ENCODE results near the gene TREX2.

DNA sequence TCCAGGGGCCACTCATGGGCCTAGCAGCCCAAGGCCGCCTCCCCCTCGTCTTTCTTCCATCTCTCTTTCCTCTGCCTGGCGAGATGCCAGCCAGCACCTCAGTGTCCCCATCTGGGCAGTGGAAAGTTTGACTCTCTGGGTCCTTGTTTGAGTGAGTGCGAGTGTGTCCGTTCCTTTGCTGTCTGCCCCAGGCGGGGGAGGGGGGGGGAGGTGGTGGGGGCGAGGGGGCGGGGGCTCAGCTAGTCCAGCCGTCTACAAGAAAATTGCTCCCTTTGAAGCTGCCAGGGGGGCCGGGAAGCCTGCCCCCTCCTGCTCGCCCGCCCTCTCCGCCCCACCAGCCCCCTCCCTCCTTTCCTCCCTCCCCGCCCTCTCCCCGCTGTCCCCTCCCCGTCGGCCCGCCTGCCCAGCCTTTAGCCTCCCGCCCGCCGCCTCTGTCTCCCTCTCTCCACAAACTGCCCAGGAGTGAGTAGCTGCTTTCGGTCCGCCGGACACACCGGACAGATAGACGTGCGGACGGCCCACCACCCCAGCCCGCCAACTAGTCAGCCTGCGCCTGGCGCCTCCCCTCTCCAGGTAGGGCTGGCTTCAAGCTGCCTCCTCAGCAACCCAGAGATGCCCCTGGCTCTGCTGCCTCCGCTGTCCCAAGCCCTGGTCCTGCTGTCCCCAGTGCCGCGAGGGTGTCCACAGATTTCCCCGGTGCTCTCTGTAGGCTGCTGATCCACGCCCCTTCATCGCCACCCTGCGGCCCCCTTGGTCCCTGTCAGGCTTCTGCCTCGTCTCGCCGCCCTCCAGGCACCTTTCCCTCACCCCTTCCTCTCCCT, 48.9 kb upstream of the TREX2 start, which contains the start of gene BGN:
- TF ChIP-seq EZH2 (IDR thresholded peaks at IDR 0.05; ENCODE audit: low read depth, unreplicated experiment) (no peak), POLR2AphosphoS5 (IDR thresholded peaks at IDR 0.05; ENCODE audit: low read depth) (no peak), REST (IDR thresholded peaks at IDR 0.05; ENCODE audit: unreplicated experiment) (no peak), CREB1 (CRISPR knock-in tag; IDR thresholded peaks at IDR 0.05; ENCODE audit: low read depth) (no peak), ETS1 (IDR thresholded peaks at IDR 0.05) (no peak), ZNF331 (CRISPR knock-in tag; IDR thresholded peaks at IDR 0.05; ENCODE audit: low read depth) (no peak), JUNB (IDR thresholded peaks at IDR 0.05; ENCODE audit: unreplicated experiment) (no peak), EZH2phosphoT487 (IDR thresholded peaks at IDR 0.05; ENCODE audit: unreplicated experiment) (no peak), STAT1 (IDR thresholded peaks at IDR 0.05; ENCODE audit: unreplicated experiment) (no peak), NANOG (IDR thresholded peaks at IDR 0.05; ENCODE audit: borderline replicate concordance) (no peak)
- TF ChIP-seq, protein P1, sequence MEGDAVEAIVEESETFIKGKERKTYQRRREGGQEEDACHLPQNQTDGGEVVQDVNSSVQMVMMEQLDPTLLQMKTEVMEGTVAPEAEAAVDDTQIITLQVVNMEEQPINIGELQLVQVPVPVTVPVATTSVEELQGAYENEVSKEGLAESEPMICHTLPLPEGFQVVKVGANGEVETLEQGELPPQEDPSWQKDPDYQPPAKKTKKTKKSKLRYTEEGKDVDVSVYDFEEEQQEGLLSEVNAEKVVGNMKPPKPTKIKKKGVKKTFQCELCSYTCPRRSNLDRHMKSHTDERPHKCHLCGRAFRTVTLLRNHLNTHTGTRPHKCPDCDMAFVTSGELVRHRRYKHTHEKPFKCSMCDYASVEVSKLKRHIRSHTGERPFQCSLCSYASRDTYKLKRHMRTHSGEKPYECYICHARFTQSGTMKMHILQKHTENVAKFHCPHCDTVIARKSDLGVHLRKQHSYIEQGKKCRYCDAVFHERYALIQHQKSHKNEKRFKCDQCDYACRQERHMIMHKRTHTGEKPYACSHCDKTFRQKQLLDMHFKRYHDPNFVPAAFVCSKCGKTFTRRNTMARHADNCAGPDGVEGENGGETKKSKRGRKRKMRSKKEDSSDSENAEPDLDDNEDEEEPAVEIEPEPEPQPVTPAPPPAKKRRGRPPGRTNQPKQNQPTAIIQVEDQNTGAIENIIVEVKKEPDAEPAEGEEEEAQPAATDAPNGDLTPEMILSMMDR (conservative IDR thresholded peaks at IDR 0.05; ENCODE audit: low read depth in 2 of 2): peak; percentile 25 to 63; a peak in 2 of 4 replicates
- TF ChIP-seq, protein P2, sequence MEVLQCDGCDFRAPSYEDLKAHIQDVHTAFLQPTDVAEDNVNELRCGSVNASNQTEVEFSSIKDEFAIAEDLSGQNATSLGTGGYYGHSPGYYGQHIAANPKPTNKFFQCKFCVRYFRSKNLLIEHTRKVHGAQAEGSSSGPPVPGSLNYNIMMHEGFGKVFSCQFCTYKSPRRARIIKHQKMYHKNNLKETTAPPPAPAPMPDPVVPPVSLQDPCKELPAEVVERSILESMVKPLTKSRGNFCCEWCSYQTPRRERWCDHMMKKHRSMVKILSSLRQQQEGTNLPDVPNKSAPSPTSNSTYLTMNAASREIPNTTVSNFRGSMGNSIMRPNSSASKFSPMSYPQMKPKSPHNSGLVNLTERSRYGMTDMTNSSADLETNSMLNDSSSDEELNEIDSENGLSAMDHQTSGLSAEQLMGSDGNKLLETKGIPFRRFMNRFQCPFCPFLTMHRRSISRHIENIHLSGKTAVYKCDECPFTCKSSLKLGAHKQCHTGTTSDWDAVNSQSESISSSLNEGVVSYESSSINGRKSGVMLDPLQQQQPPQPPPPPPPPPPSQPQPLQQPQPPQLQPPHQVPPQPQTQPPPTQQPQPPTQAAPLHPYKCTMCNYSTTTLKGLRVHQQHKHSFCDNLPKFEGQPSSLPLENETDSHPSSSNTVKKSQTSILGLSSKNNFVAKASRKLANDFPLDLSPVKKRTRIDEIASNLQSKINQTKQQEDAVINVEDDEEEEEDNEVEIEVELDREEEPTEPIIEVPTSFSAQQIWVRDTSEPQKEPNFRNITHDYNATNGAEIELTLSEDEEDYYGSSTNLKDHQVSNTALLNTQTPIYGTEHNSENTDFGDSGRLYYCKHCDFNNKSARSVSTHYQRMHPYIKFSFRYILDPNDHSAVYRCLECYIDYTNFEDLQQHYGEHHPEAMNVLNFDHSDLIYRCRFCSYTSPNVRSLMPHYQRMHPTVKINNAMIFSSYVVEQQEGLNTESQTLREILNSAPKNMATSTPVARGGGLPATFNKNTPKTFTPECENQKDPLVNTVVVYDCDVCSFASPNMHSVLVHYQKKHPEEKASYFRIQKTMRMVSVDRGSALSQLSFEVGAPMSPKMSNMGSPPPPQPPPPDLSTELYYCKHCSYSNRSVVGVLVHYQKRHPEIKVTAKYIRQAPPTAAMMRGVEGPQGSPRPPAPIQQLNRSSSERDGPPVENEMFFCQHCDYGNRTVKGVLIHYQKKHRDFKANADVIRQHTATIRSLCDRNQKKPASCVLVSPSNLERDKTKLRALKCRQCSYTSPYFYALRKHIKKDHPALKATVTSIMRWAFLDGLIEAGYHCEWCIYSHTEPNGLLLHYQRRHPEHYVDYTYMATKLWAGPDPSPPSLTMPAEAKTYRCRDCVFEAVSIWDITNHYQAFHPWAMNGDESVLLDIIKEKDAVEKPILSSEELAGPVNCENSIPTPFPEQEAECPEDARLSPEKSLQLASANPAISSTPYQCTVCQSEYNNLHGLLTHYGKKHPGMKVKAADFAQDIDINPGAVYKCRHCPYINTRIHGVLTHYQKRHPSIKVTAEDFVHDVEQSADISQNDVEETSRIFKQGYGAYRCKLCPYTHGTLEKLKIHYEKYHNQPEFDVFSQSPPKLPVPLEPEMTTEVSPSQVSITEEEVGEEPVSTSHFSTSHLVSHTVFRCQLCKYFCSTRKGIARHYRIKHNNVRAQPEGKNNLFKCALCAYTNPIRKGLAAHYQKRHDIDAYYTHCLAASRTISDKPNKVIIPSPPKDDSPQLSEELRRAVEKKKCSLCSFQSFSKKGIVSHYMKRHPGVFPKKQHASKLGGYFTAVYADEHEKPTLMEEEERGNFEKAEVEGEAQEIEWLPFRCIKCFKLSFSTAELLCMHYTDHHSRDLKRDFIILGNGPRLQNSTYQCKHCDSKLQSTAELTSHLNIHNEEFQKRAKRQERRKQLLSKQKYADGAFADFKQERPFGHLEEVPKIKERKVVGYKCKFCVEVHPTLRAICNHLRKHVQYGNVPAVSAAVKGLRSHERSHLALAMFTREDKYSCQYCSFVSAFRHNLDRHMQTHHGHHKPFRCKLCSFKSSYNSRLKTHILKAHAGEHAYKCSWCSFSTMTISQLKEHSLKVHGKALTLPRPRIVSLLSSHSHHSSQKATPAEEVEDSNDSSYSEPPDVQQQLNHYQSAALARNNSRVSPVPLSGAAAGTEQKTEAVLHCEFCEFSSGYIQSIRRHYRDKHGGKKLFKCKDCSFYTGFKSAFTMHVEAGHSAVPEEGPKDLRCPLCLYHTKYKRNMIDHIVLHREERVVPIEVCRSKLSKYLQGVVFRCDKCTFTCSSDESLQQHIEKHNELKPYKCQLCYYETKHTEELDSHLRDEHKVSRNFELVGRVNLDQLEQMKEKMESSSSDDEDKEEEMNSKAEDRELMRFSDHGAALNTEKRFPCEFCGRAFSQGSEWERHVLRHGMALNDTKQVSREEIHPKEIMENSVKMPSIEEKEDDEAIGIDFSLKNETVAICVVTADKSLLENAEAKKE (CRISPR knock-in tag; IDR thresholded peaks at IDR 0.05): no peak

Data from GM23338 (cell line).